Measurements from ENCODE around the gene HDAC4. TPM values are rescaled to one million over a fixed set of nuclear protein-coding genes. Genes with fewer than 3 reads are reported as not detected.

HDAC4 gene
- polyA plus RNA-seq, 1 experiment = 8.9 TPM

DNA sequence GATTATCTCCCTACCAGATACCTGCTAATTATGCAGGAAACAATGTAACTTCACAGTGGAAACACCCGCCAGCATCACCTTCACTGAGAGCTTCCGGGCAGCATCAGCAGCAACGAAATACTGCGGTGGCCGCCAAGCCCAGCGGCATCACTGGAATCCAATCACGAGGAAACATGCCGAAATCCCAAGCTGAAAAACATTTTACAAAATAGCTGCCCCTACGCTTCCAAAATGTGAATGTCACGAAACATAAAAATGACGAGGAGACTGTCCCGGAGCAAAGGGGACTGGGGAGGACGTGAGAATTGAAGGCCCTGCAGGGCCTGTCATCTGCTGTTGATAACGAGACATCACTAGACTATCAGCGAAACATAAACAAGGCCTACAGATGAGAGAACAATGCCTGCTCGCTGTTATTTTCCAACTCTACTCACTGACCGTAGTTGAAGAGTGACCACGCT is 82.6 kb downstream of the HDAC4 start:
- H3K27ac ChIP-seq (ENCODE audit: low read depth, low read length) = no peak overlapping the region

DNA sequence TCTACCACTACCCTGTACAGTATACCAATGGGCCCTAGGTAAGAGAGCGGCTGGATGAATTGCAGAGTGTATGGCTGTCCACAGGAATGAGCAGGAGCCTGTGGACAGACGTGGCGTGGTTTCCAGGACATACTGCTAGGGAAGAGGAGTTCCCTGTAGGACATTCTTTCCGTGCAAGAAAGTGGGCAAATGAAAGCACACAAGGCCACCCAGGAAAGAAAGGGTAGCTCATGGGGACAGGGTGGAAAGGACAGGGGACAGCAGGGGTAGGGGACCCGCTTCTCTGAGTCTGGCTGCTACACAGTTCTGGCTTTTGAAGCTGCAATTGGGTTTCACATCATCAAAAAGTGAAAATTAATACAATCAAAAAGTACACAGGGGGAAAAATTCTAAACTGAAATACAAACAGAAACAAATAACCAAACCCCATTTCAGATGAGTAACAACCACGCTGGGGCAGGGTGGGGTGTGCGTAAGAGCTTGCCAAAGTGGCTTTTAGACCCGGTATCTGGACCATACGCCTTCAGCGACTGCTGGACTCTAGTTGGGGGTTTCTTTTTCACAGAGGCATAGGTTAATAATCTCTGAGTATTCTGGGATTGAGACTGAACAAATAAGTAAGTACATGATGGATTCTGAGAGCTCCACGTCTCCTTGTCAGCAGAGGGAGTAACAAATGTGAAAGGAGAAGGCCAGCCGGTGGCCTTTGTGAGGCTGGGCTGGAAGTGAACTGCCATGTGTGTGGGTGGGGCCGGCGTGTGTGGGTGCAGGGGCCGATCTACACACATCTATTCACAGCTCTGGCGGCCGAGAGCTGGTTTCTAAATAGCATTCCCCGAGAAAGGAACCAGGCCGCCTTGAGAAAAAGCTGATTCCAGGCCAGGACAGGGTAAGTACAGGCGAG is 84.0 kb downstream of the HDAC4 start:
- Histone ChIP-seq H3K27ac (ENCODE audit: low read depth, low read length) (no peak overlapping the region), H3K9me3 (ENCODE audit: control insufficient read depth, insufficient read depth, low read length) (peaks cover 7% of the 10 kb centered on the region; the same call in 1 of the 2 replicates), H3K4me3 (ENCODE audit: low read depth, low read length) (no peak overlapping the region; the same call in 1 of the 2 replicates), H3K27me3 (ENCODE audit: control insufficient read depth, insufficient read depth, low read length) (no peaks in the 10 kb centered on the region)
- DNase-seq (ENCODE audit: low read depth, low spot score) = no peak
- ChIA-PET POLR2A (interaction anchor here (1.0 to 1.1 kb wide), 3 partner anchors 12 to 84 kb away, joined by 3 read pairs; partner anchors contain the start of gene HDAC4), CTCF (interaction anchor here (1.0 kb wide), 1 partner anchor 41 kb away, joined by 3 read pairs; no protein-coding TSS in a partner anchor)
- TF ChIP-seq, protein P1, sequence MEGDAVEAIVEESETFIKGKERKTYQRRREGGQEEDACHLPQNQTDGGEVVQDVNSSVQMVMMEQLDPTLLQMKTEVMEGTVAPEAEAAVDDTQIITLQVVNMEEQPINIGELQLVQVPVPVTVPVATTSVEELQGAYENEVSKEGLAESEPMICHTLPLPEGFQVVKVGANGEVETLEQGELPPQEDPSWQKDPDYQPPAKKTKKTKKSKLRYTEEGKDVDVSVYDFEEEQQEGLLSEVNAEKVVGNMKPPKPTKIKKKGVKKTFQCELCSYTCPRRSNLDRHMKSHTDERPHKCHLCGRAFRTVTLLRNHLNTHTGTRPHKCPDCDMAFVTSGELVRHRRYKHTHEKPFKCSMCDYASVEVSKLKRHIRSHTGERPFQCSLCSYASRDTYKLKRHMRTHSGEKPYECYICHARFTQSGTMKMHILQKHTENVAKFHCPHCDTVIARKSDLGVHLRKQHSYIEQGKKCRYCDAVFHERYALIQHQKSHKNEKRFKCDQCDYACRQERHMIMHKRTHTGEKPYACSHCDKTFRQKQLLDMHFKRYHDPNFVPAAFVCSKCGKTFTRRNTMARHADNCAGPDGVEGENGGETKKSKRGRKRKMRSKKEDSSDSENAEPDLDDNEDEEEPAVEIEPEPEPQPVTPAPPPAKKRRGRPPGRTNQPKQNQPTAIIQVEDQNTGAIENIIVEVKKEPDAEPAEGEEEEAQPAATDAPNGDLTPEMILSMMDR (IDR thresholded peaks at IDR 0.05; ENCODE audit: low read depth, low read length) = no peak

More for the DNA sequence above, 82.6 kb downstream of the HDAC4 start:
- Histone ChIP-seq H3K9me3 (ENCODE audit: control insufficient read depth, insufficient read depth, low read length) (peaks cover 9% of the 10 kb centered on the region), H3K4me3 (ENCODE audit: low read depth, low read length) (no peak overlapping the region), H3K27me3 (ENCODE audit: control insufficient read depth, insufficient read depth, low read length) (no peaks in the 10 kb centered on the region)
- TF ChIP-seq, protein P1 (IDR thresholded peaks at IDR 0.05; ENCODE audit: low read depth, low read length) = no peak
- DNase-seq (ENCODE audit: low read depth, low spot score) = no peak
- ChIA-PET POLR2A (no interaction called here), CTCF (interaction anchor here (0.7 to 1.0 kb wide), 2 partner anchors 40 to 46 kb away, joined by 3 to 7 read pairs; no protein-coding TSS in a partner anchor)

DNA sequence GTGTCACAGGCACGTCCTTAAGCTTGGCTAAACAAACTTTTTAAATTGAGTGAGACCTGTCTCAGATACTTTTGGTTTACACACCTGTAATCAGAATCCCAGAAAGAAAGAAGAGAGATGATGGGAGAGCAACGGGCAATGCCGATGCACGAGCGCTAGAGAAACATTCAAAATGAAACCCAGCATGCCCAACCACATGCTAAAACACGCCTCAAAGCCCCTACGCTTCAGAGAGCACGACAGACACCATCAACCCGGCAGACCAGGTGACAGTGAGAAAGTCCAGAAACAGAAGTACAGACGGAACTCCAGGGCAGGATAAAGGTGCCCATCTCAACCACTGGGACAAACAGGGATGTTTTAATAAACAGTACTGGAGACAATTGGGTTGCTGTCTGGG is 85.5 kb downstream of the HDAC4 start:
- Histone ChIP-seq H3K9me3 (ENCODE audit: control insufficient read depth, insufficient read depth, low read length) (peaks cover 7% of the 10 kb centered on the region; the same call in 1 of the 2 replicates), H3K4me3 (ENCODE audit: low read depth, low read length) (no peak overlapping the region), H3K27ac (ENCODE audit: low read depth, low read length) (no peak overlapping the region), H3K27me3 (ENCODE audit: control insufficient read depth, insufficient read depth, low read length) (no peaks in the 10 kb centered on the region)
- ChIA-PET POLR2A (no interaction called here), CTCF (no interaction called here)
- DNase-seq (ENCODE audit: low read depth, low spot score) = no peak
- TF ChIP-seq, protein P1 (IDR thresholded peaks at IDR 0.05; ENCODE audit: low read depth, low read length) = no peak

DNA sequence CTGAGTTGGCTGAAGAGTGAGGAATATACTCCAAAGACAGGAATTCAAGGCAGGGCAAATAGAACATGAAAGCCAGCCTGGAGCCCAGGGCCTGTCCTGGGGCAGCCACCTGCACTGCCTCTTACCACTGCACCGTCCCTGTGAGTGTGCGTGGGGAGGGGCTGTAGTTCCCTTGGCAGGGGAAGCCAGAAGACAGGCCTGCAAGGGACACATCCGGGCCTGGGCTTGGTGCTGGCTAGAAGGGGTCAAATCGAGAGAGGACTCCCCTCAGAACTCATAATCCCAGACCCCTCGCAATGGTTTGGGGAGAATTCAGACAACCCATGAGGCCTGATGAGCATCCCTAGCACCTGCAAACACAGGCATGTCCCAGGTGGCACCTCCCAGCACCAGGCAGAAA is 87.0 kb downstream of the HDAC4 start:
- Histone ChIP-seq H3K4me3 (ENCODE audit: low read depth, low read length) (no peak overlapping the region), H3K9me3 (ENCODE audit: control insufficient read depth, insufficient read depth, low read length) (peaks cover 7% of the 10 kb centered on the region; the same call in 1 of the 2 replicates), H3K27me3 (ENCODE audit: control insufficient read depth, insufficient read depth, low read length) (no peaks in the 10 kb centered on the region), H3K27ac (ENCODE audit: low read depth, low read length) (no peak overlapping the region)
- TF ChIP-seq, protein P1 (IDR thresholded peaks at IDR 0.05; ENCODE audit: low read depth, low read length) = no peak
- POLR2A ChIA-PET = no interaction called here
- DNase-seq (ENCODE audit: low read depth, low spot score) = no peak
- CTCF ChIA-PET = no interaction called here

Measured in AG04450 (cell line).